ENCODE measurements around the gene ESRRA.

ESRRA gene

GRCh38 chr11:64364435-64364834 is 59.1 kb downstream of the ESRRA start:
- no peak for DNase-seq (ENCODE audit: low read depth in 2 of 3, low spot score in 1 of 3)

- no peak for DNase-seq (ENCODE audit: low read depth in 2 of 3, low spot score in 1 of 3)
These were observed 59.6 kb downstream of the ESRRA start for GRCh38 chr11:64364911-64365310.

Data from stimulated activated CD4-positive, alpha-beta T cell treated with anti-CD3 and anti-CD28 coated beads, Interleukin-12 subunit alpha, Interleukin-12 subunit beta, amount 100 ng/mL, for 48 hours (primary cell).